GM12878 (cell line): ENCODE measurements around the gene KCNH4. TPM values are rescaled to one million over a fixed set of nuclear protein-coding genes. Genes with fewer than 3 reads are reported as not detected.
A peak's percentile ranks its signal among the peaks of the same experiment; 100 is the strongest.

Experiments
- BCL11A ChIP-seq: IDR thresholded peaks from 2 replicates; pipeline ENCODE4 v1.6.1; 2011; ENCODE audit warnings: low read depth, low read length
- CHD4 ChIP-seq: fragments of 200-600 bp; sonication (generic); IDR thresholded peaks from 2 replicates; pipeline ENCODE4 v1.6.1; 2016; ENCODE audit warnings: mild to moderate bottlenecking
- DPF2 ChIP-seq: fragments of 450-650 bp; IDR thresholded peaks from 2 replicates; pipeline ENCODE4 v1.6.1; 2017; ENCODE audit warnings: mild to moderate bottlenecking
- GABPA ChIP-seq: IDR thresholded peaks from 2 replicates; pipeline ENCODE4 v1.6.1; 2014; ENCODE audit warnings: antibody characterized with exemption, low read depth, mild to moderate bottlenecking, inconsistent platforms
- HDAC6 ChIP-seq: fragments of 200-600 bp; sonication (generic); IDR thresholded peaks from one replicate; pipeline ENCODE4 v1.8.0; 2017; ENCODE audit warnings: antibody characterized with exemption; ENCODE audit not compliant: unreplicated experiment
- JUND ChIP-seq: IDR thresholded peaks from 2 replicates; pipeline ENCODE4 v1.6.1; 2012; ENCODE audit warnings: low read depth, mild to moderate bottlenecking, low read length, improper control_type of control experiment, moderate library complexity
- KDM1A ChIP-seq: fragments of 200-600 bp; sonication (generic); IDR thresholded peaks from 2 replicates; pipeline ENCODE4 v1.6.1; 2016; ENCODE audit warnings: borderline replicate concordance
- KLF5 ChIP-seq: fragments of 450-650 bp; IDR thresholded peaks from 2 replicates; pipeline ENCODE4 v1.6.1; 2014; ENCODE audit warnings: mild to moderate bottlenecking; ENCODE audit not compliant: partially characterized antibody
- MXI1 ChIP-seq: fragments of 150-350 bp; IDR thresholded peaks from 2 replicates; pipeline ENCODE4 v1.6.1; 2011; ENCODE audit warnings: low read depth, mild to moderate bottlenecking, inconsistent platforms, low read length, improper control_type of control experiment
- MYB ChIP-seq: fragments of 150-350 bp; IDR thresholded peaks from 2 replicates; pipeline ENCODE4 v1.6.1; 2014; ENCODE audit warnings: mild to moderate bottlenecking, low read depth, low read length, borderline replicate concordance
- NFIC ChIP-seq: IDR thresholded peaks from 2 replicates; pipeline ENCODE4 v1.6.1; 2012; ENCODE audit warnings: low read depth, mild to moderate bottlenecking, inconsistent platforms, low read length, moderate library complexity
- NFXL1 ChIP-seq: fragments of 450-650 bp; IDR thresholded peaks from 2 replicates; pipeline ENCODE4 v1.6.1; 2017; ENCODE audit warnings: antibody characterized with exemption, mild to moderate bottlenecking, borderline replicate concordance
- NFYB ChIP-seq: IDR thresholded peaks from 2 replicates; pipeline ENCODE4 v1.6.1; 2011; ENCODE audit warnings: low read depth, mild to moderate bottlenecking, low read length, improper control_type of control experiment, moderate library complexity; ENCODE audit not compliant: insufficient read depth
- POLR2A ChIP-seq: IDR thresholded peaks from 2 replicates; pipeline ENCODE4 v1.6.1; 2011; ENCODE audit warnings: low read depth, mild to moderate bottlenecking, low read length
- RFX5 ChIP-seq: IDR thresholded peaks from 2 replicates; pipeline ENCODE4 v1.6.1; 2011; ENCODE audit warnings: low read depth, low read length, improper control_type of control experiment
- SIN3A ChIP-seq: IDR thresholded peaks from 2 replicates; pipeline ENCODE4 v1.6.1; 2012; ENCODE audit warnings: low read depth, low read length, improper control_type of control experiment
- SMAD5 ChIP-seq: IDR thresholded peaks from 2 replicates; pipeline ENCODE4 v1.6.1; 2016; ENCODE audit warnings: antibody characterized with exemption, low read depth
- SPI1 ChIP-seq: IDR thresholded peaks from 2 replicates; pipeline ENCODE4 v1.6.1; 2011; ENCODE audit warnings: low read depth, mild to moderate bottlenecking, low read length, moderate library complexity, borderline replicate concordance; ENCODE audit not compliant: insufficient read depth
- TAF1 ChIP-seq: IDR thresholded peaks from 2 replicates; pipeline ENCODE4 v1.6.1; 2011; ENCODE audit warnings: mild to moderate bottlenecking, low read depth, low read length, borderline replicate concordance
- TBL1XR1 ChIP-seq: IDR thresholded peaks from 2 replicates; pipeline ENCODE4 v1.6.1; 2012; ENCODE audit warnings: low read depth, low read length, improper control_type of control experiment
- TCF12 ChIP-seq: IDR thresholded peaks from 2 replicates; pipeline ENCODE4 v1.6.1; 2011; ENCODE audit warnings: low read depth, mild to moderate bottlenecking, low read length
- TCF7 ChIP-seq: IDR thresholded peaks from 2 replicates; pipeline ENCODE4 v1.6.1; 2014; ENCODE audit warnings: antibody characterized with exemption, borderline replicate concordance
- YY1 ChIP-seq: IDR thresholded peaks from 2 replicates; pipeline ENCODE4 v1.6.1; 2011; ENCODE audit warnings: low read depth, mild to moderate bottlenecking, low read length
- ZBED1 ChIP-seq: IDR thresholded peaks from 2 replicates; pipeline ENCODE4 v1.6.1; 2016; ENCODE audit warnings: borderline replicate concordance
- ZNF274 ChIP-seq: IDR thresholded peaks from one replicate; pipeline ENCODE4 v1.8.0; 2011; ENCODE audit not compliant: insufficient read length, insufficient read depth
- ZSCAN29 ChIP-seq: fragments of 450-650 bp; IDR thresholded peaks from 2 replicates; pipeline ENCODE4 v1.6.1; 2017; ENCODE audit warnings: mild to moderate bottlenecking, moderate library complexity
- polyA plus RNA-seq, 11 experiments: library from polyadenylated mRNA; depleted of rRNA in 4 of 11; unstranded in 6 of 11; stranded (reverse) in 5 of 11; fragments of >200 nt; fragmentation: Nextera tagmentation in 4 of 11; fragmentation: Illumina TruSeq in 1 of 11; extraction: Ambion mirVana in 4 of 11; extraction: Trizol in 1 of 11; gene quantifications; 1 replicate in 1 of 11; 2 replicates in 10 of 11; pipeline versions ENCODE4 v1.2.1 to v1.2.3, GENCODE V29; 2011 to 2016; ENCODE audit warnings: inconsistent platforms in 2 of 11, missing spikeins in 2 of 11, low read depth in 1 of 11
- total RNA-seq, 4 experiments: library from RNA; depleted of rRNA in 3 of 4; stranded (reverse); fragments of >200 nt in 3 of 4; fragmentation: Illumina TruSeq in 1 of 4; extraction: Trizol in 1 of 4; gene quantifications; 2 replicates each; pipeline versions ENCODE4 v1.2.1 to v1.2.3, GENCODE V29; 2013 to 2021
- TF ChIP-seq, protein P1 (sequence below): fragments of 450-650 bp; IDR thresholded peaks from 2 replicates; pipeline ENCODE4 v1.6.1; 2014; ENCODE audit warnings: mild to moderate bottlenecking
- TF ChIP-seq, protein P2 (sequence below): fragments of 450-650 bp; IDR thresholded peaks from 2 replicates; pipeline ENCODE4 v1.6.1; 2017; ENCODE audit warnings: mild to moderate bottlenecking, low read depth, inconsistent platforms; ENCODE audit not compliant: poor library complexity, severe bottlenecking
- TF ChIP-seq, protein P3 (sequence below): fragments of 450-650 bp; IDR thresholded peaks from 2 replicates; pipeline ENCODE4 v1.6.1; 2017; ENCODE audit warnings: mild to moderate bottlenecking

The KCNH4 gene
- total and polyA plus RNA-seq, 10 of the 15 experiments (the other 5 are each of a cell fraction or from before 2014, with no cell fraction given) = 0.03 to 0.88 (median 0.10) TPM; not detected in 2

DNA sequence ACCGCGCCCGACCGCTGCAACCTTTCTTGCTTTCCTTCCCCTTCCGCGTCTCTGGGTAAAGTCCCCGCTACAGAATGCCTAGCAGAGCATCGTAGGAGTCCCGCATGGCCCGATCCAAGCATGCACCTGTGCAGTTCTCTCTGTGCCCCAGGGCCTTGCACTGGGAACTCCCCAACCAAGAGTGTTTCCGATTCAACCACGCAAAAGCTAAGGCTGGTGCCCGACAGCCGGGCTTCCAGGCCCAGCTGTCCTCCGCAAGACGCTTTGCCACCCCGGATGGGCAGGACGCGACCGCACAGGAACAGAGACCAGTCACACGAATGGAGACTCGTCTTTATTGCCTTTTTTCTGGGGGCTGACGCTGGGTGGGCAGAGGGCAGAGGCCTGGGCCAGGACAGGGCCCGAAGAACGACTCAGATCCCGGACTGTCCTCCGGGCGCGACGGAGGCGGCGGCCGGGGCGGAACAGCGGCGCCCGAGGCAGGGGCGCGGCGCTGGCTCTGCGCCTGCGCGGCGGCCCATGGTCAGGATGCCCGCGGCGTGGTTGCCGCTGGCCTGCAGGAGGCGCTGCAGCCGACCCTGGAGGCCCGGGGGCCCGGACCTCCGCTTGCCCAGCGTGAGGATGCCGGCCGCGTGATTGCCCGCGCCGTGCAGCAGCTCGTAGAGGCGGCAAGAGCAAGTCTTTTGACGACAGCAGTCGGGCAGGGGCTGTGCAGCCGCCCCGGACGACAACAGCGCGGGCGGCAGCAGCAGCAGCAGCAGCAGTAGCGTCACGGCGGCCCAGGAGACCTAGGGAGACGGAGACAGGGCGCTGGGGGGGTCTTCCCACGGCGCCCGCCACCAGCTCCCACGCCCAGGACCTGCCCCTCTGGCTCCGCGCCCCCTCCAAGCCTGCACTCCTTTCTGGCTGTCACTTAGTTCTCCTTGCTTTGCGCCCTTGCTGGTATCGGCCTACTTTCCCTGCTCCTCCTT lies 3.1 kb upstream of the KCNH4 start (continued):
- no peak for TF ChIP-seq MYB
- TF ChIP-seq HDAC6 = no peak
- no peak for TF ChIP-seq KDM1A
- 0 out of 2 replicates have a peak, but pooled peaks have one; percentile 64 for TF ChIP-seq MXI1
- TF ChIP-seq, protein P1, sequence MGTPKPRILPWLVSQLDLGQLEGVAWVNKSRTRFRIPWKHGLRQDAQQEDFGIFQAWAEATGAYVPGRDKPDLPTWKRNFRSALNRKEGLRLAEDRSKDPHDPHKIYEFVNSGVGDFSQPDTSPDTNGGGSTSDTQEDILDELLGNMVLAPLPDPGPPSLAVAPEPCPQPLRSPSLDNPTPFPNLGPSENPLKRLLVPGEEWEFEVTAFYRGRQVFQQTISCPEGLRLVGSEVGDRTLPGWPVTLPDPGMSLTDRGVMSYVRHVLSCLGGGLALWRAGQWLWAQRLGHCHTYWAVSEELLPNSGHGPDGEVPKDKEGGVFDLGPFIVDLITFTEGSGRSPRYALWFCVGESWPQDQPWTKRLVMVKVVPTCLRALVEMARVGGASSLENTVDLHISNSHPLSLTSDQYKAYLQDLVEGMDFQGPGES = no peak
- peak; percentile 78 for TF ChIP-seq DPF2
- TF ChIP-seq BCL11A = no peak
- TF ChIP-seq SIN3A = peak; percentile 86
- TF ChIP-seq ZBED1 = no peak
- peak; percentile 77 for TF ChIP-seq KLF5
- TF ChIP-seq TCF7 = no peak
- TF ChIP-seq CHD4 = no peak
- TF ChIP-seq NFIC = no peak
- TF ChIP-seq ZNF274 = no peak
- TF ChIP-seq TAF1 = no peak
- TF ChIP-seq, protein P2, sequence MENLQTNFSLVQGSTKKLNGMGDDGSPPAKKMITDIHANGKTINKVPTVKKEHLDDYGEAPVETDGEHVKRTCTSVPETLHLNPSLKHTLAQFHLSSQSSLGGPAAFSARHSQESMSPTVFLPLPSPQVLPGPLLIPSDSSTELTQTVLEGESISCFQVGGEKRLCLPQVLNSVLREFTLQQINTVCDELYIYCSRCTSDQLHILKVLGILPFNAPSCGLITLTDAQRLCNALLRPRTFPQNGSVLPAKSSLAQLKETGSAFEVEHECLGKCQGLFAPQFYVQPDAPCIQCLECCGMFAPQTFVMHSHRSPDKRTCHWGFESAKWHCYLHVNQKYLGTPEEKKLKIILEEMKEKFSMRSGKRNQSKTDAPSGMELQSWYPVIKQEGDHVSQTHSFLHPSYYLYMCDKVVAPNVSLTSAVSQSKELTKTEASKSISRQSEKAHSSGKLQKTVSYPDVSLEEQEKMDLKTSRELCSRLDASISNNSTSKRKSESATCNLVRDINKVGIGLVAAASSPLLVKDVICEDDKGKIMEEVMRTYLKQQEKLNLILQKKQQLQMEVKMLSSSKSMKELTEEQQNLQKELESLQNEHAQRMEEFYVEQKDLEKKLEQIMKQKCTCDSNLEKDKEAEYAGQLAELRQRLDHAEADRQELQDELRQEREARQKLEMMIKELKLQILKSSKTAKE = no peak
- TF ChIP-seq GABPA = no peak
- no peak for TF ChIP-seq TBL1XR1
- TF ChIP-seq, protein P3, sequence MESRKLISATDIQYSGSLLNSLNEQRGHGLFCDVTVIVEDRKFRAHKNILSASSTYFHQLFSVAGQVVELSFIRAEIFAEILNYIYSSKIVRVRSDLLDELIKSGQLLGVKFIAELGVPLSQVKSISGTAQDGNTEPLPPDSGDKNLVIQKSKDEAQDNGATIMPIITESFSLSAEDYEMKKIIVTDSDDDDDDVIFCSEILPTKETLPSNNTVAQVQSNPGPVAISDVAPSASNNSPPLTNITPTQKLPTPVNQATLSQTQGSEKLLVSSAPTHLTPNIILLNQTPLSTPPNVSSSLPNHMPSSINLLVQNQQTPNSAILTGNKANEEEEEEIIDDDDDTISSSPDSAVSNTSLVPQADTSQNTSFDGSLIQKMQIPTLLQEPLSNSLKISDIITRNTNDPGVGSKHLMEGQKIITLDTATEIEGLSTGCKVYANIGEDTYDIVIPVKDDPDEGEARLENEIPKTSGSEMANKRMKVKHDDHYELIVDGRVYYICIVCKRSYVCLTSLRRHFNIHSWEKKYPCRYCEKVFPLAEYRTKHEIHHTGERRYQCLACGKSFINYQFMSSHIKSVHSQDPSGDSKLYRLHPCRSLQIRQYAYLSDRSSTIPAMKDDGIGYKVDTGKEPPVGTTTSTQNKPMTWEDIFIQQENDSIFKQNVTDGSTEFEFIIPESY = no peak
- TF ChIP-seq POLR2A = peak; percentile 73
- no peak for TF ChIP-seq JUND
- 0 out of 2 replicates have a peak, but pooled peaks have one; percentile 30 for TF ChIP-seq SMAD5
- TF ChIP-seq SPI1 = no peak
- no peak for TF ChIP-seq TCF12
- peak; percentile 80 for TF ChIP-seq YY1
- TF ChIP-seq NFYB = no peak
- TF ChIP-seq NFXL1 = no peak
- no peak for TF ChIP-seq RFX5
- 0 out of 2 replicates have a peak, but pooled peaks have one; percentile 55 for TF ChIP-seq ZSCAN29
